Measurements from ENCODE around the gene IRF5.

The IRF5 gene

GRCh38 chr7:128921866-128922440 lies 15.8 kb upstream of the IRF5 start:
- Histone ChIP-seq H3K4me3 (ENCODE audit: low read depth, low read length) (no peak overlapping the region), H3K36me3 (replicated peaks) (no peaks in the 10 kb centered on the region), H3K27me3 (replicated peaks) (peaks cover 39% of the 10 kb centered on the region), H3K27ac (no peak overlapping the region)
- in situ Hi-C loops (cut with HindIII; ENCODE audit: low pct_ligation_motif_present, low sequenced_read_pairs): loop anchor here (25.0 kb wide), 1 partner anchor 165 kb away; no protein-coding TSS in a partner anchor
- no peak for DNase-seq
- TF ChIP-seq CTCF (IDR thresholded peaks at IDR 0.05; ENCODE audit: low read depth, low read length, missing control alignments): no peak

GRCh38 chr7:128922496-128923410 lies 15.0 kb upstream of the IRF5 start:
- no peaks in the 10 kb centered on the region for H3K36me3 ChIP-seq (replicated peaks)
- in situ Hi-C loops (cut with HindIII; ENCODE audit: low pct_ligation_motif_present, low sequenced_read_pairs): loop anchor here (25.0 kb wide), 1 partner anchor 165 kb away; no protein-coding TSS in a partner anchor
- DNase-seq: no peak
- H3K27me3 ChIP-seq (replicated peaks): peaks cover 38% of the 10 kb centered on the region
- H3K4me3 ChIP-seq (ENCODE audit: low read depth, low read length): no peak overlapping the region
- H3K27ac ChIP-seq: no peak overlapping the region
- TF ChIP-seq CTCF (IDR thresholded peaks at IDR 0.05; ENCODE audit: low read depth, low read length, missing control alignments): no peak

- no peak for DNase-seq
- H3K27ac ChIP-seq: no peak overlapping the region
- no peak overlapping the region for H3K4me3 ChIP-seq (ENCODE audit: low read depth, low read length)
- peaks cover 38% of the 10 kb centered on the region for H3K27me3 ChIP-seq (replicated peaks)
- no peak for TF ChIP-seq CTCF (IDR thresholded peaks at IDR 0.05; ENCODE audit: low read depth, low read length, missing control alignments)
- in situ Hi-C loops (cut with HindIII; ENCODE audit: low pct_ligation_motif_present, low sequenced_read_pairs): loop anchor here (25.0 kb wide), 1 partner anchor 164 kb away; no protein-coding TSS in a partner anchor
- no peaks in the 10 kb centered on the region for H3K36me3 ChIP-seq (replicated peaks)
Observed at GRCh38 chr7:128923411-128923800, 14.3 kb upstream of the IRF5 start.

GRCh38 chr7:128924707-128925588 lies 12.8 kb upstream of the IRF5 start:
- Histone ChIP-seq H3K27me3 (replicated peaks) (peaks cover 26% of the 10 kb centered on the region), H3K4me3 (ENCODE audit: low read depth, low read length) (no peak overlapping the region), H3K27ac (no peak overlapping the region), H3K36me3 (replicated peaks) (no peaks in the 10 kb centered on the region)
- no peak for TF ChIP-seq CTCF (IDR thresholded peaks at IDR 0.05; ENCODE audit: low read depth, low read length, missing control alignments)
- DNase-seq: no peak
- in situ Hi-C loops (cut with HindIII; ENCODE audit: low pct_ligation_motif_present, low sequenced_read_pairs): loop anchor here (25.0 kb wide), 1 partner anchor 162 kb away; no protein-coding TSS in a partner anchor

GRCh38 chr7:128928159-128928813 lies 9.4 kb upstream of the IRF5 start:
- no peaks in the 10 kb centered on the region for H3K36me3 ChIP-seq (replicated peaks)
- no peak for DNase-seq
- H3K4me3 ChIP-seq (ENCODE audit: low read depth, low read length): no peak overlapping the region
- peaks cover 5% of the 10 kb centered on the region for H3K27me3 ChIP-seq (replicated peaks)
- TF ChIP-seq CTCF (IDR thresholded peaks at IDR 0.05; ENCODE audit: low read depth, low read length, missing control alignments): no peak
- no peak overlapping the region for H3K27ac ChIP-seq
- in situ Hi-C loops (cut with HindIII; ENCODE audit: low pct_ligation_motif_present, low sequenced_read_pairs): no loop called here

Data from brain microvascular endothelial cell (primary cell).